ENCODE data around the gene KANK2.

Gene KANK2

DNA sequence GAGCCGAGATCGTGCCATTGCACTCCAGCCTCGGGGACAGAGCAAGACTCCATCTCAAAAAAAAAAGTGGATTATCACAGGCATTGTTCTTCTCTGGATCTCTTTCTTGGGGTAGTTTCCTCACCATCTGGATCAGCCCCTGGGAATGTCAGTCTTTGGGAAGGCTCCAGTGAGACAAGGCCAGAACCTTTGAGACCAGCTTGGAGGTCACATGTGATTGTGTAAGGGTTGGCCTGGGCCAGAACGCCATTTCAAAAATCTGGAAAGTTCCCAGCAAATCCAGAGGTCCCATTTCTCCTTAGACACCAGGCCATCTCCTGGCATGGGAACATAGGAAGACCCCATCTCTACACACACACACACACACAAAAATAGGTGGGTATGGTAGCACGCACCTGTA, 27.8 kb upstream of the KANK2 start:
- no peak for DNase-seq

DNA sequence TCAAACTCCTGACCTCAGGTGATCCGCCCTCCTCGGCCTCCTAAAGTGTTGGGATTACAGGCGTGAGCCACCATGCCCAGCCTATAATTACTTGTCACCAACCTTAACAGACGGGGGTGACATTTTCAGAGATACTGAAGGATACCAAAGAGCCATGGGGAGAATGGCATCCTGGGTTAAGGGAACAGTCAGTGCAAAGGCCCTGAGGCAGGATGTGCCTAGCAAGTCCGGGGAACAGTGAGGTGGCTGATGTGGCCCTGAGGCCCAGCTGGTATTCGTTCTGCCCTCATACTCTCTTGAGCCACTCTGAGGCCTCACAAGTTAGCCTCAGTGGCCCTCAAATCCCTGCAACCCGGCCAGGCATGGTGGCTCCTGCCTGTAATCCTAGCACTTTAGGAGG, 27.1 kb upstream of the KANK2 start:
- no peak for DNase-seq

DNA sequence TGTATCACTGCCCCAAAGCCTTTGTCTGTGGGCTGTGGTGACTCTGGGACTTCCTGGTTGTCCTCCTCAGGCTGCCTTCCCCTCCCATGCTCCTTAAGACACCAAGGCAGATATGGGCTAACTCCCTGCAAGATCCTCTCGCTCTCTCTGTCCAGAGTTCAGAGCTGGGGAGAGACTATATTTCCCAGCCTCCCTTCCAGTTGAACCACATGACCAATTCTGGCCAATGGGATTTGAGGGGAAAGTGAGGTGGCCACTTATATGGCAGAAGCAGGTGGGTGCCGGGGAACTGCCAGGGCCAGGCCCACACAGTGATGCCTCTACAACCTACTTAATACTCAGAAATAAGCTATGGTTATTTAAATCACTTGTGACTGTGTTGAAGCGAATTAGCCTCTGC, 25.9 kb upstream of the KANK2 start:
- DNase-seq, result no peak

DNA sequence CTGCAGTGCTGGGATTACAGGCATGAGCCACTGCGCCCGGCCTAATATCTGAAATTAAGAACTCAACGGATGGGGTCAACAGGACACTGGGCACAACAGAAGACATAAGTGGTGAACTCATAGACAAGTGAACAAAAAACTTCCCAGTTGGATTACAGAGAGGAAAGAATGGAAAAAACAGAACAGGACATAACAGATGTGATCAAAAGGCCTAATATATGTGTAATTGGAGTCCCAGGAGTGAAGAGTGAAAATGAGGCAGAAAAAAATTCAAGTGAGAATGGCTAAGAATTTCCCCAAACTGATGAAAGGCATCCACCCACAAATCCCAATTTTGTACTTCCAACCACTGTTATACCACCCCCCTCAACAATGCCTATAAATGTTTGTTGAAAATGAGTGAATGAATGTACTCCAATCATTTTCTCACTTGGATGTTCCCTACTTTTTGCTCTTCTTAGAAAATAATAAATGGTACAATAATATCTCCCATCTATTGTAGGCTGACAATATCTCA, 23.8 kb upstream of the KANK2 start:
- no peak for DNase-seq

DNA sequence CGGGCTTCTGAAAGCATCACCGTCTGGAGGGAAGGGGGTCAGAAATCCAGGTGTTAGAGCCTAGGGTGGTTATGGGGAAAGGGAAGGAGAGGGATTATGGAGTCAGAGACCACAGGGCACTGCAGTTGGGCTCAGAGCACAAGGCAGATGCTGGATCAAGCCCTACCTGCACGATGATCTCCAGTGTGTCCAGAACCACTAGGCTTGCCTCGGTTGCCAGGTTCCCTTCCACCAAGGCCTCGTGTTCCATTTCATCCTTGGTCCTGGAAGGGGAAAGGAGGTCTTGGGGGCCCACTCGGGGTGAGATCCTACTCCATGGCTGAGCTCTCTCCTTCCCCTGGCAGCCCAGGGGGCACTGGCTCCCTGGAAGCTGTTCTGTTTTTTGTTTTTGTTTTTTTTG, 17.0 kb upstream of the KANK2 start:
- DNase-seq, result no peak

DNA sequence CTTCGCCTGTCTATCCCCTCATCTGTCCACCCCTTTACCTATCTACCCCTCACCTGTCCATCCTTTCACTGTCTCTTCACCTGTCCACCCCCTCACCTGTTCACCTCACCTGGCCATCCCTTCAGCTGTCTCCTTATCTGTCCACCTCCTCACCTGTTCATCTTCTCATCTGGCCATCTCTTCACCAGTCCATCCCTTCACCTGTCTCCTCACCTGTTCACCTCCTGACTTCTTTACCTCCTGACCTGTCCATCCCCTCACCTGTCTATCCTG, 13.2 kb upstream of the KANK2 start:
- DNase-seq, result no peak

DNA sequence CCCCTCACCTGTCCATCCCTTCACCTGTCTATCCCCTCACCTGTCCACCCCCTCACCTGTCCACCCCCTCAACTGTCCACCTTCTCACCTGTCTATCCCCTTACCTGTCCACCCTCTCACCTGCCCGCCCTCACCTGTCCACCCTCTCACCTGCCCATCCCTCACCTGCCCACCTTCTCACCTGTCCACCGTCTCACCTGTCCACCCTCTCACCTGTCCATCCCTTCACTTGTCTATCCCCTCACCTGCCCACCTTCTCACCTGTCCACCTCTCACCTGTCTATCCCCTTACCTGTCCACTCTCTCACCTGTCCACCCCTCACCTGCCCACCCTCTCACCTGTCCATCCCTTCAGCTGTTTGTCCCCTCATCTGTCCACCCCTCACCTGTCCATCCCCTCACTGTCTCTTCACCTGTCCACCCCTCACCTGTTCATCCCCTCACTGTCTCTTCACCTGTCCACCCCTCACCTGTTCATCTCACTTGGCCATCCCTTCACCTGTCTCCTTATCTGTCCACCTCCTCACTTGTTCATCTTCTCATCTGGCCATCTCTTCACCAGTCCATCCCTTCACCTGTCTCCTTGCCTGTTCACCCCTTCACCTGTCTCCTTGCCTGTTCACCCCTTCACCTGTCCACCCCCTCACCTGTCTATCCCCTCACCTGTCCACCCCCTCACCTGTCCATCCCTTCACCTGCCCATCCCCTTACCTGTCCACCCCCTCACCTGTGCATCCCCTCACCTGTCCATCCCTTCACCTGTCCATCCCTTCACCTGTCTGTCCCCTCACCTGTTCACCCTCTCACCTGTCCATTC, 12.7 kb upstream of the KANK2 start:
- DNase-seq, result no peak

DNA sequence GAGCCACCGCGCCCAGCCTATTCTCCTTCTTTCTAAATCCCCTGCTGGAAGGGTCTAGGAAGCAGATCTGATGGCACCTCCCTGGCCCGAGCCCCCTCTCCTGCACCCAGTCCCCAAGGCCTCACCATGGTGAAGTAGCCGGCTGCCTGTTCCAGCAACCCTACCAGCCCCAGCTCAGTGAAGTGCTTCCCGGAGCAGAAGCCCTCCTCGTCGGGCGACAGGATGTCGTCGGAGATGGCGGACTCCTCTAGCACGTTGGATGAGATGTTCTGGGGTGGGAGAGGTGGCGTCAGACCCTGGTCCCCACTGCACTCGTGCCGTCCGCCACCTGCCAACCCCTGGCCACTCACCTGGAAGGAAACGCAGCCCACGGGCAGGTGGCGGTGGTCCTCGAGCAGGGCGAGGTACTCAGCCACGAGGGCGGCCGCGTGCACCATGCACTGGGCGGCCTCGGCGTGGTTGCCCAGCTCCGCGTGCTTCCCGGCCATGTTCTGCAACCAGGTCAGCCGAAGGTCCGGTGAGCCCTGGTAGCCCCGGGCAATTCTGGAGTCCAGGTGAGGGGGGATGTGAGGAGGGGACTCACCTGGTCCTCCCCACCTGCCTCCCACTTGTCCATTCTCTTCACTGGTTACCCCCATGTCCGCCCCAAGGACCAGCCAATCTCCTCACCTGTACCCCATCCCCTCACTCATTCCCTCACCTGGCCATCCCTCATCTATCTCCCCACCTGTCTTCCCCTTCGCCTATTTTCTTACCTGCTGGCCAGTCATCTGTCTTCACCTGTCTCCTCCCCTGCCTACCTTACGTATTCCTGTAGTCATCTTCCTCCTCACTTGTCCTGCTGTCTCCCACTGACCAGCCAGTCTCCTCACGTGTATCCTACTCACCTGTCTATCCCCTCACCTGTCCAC, 11.5 kb upstream of the KANK2 start:
- no peak for DNase-seq

DNA sequence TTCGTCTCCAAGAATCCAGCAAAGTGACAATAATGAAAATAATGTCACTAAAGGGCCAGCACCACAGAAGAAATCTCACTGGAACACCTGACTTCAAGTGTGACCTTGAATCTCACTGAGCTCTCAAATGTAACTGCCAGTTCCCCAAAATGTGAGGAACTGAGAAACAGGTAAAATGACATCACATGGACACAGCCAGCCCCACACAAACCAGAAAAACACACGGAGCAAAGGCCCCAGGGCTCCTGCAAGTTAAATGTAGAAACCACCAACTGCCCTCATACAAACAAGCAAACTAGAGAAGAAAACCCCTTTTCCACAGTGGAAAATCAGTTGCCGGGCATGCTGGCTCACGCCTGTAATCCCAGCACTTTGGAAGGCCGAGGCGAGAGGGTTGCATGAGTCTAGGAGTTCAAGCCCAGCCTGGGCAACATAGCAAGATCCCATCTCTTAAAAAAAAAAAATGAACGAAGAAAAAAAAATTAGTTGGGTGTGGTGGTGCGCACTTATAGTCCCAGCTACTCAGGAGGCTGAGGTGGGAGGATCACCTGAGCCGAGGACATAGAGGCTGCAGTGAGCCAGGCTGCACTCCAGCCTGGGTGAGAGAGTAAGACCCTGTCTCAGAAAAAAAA, 8.7 kb upstream of the KANK2 start:
- DNase-seq, result no peak

DNA sequence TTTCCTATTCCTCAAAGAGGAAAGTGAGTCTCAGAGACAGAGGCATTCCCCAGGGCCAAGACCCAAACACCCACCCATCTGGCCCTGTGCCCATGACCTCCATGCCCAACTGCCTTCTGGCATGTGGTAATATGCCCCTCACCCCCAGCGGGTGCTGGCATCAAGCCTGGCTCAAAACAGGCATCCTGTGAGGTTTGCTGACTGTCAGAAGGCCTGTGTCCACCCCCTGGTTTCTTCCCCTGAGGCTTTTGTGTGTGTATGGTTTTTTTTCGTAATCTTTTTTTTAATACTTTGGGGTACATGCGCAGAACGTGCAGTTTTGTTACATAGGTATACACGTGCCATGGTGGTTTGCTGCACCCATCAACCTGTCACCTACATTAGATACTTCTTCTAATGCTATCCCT, 7.6 kb upstream of the KANK2 start:
- DNase-seq, result no peak

DNA sequence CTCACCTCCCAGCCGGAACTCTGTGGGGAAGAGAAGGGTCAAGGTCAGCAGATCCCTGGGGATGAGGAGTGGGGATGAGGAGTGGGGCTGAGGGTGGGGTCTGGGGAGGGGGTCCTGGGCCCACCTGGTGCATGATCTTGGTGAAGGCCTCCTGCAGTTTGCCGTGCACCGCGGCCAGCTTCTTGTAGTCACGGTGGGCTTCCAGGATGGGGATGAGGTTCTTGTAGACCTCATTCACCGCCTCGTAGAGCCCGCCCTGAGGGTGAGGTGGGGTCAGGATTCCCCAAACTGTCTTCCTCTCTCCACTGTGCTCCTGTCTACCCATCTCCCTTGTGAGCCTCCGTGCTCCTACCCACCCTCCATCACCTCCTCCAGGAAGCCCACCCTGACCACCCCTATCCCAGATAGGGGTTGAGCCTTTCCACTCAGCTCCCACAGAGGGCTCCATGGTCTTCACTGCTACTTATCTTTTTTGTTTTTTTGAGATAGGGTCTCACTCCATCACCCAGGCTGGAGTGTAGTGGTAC, 6.8 kb upstream of the KANK2 start:
- no peak for DNase-seq

DNA sequence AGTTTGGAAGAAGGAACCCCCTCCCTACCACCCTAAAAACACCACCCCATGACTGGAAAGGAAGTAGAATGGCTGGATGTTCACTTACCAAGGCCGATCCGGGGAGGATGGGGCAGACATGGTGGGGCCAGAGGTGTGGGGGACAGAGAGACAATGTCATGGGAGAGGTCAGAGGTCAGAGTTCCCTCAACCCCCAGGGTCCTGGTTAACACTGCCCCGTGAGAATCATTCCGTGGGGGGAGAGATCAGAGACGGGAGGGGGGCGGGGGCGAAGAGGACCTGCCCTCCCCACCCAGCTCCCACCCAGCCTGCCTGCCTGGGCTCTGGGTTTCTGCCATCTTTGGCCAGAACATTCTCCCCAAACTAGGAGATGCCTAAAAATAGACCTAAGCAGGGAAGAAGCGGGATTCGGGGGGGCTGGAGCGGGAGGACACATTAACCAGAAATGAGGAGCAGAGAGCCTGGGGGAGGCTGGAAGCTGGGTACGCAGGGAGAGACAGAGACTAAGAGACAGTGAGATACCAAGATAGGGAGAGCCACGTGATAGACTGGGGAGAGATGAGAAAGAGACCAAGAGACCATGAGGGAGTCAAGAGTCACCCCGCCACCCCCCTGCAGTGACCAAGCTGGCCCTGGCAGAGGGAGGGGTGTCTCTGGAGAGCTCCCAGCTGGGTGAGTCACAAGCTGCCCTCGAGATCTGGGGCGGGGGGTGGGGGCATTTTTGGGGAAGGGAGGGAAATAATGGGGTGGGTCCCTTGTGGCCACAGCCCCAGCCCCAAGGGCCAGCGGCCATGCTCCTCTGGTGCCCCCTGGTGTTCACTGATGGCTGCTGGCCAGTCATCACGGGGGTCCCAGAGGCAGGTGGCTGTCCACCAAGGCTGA, 6.1 kb upstream of the KANK2 start:
- peak in 3 of 4 experiments; percentile 8 to 21 (median 16) for DNase-seq

DNA sequence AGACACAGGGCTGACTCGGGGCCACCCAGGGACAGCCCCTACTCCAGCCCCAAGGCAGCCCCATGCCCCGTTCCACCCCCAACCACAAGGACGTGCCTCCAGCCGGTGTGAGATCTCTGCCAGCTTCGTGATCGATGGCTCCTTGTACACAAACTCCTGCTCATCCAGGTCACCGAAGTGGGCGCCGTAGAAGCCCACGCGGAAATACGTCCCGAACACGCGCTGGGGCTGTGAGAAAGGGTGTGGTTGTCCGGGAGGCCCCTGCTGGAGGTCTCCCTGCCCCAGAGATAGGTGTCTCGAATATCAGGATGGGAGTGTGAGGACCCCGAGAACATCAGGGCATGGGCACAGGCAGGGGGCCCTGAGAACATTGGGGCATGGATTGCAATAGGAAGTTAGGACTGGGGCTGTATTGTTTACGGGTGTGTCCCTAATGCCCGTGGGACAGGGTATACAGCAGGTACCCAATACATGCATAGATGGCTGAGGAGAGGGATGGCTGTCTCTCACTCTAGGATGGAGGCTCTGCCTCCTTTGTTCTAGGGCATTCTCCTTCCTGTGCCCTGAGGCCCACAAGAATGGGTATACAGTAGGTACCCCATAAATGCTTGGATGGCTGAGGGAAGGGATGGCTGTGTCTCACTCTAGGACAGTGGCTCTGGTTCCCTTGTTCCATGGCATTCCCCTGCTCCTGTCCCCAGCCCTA, 5.3 kb upstream of the KANK2 start:
- no peak for DNase-seq

DNA sequence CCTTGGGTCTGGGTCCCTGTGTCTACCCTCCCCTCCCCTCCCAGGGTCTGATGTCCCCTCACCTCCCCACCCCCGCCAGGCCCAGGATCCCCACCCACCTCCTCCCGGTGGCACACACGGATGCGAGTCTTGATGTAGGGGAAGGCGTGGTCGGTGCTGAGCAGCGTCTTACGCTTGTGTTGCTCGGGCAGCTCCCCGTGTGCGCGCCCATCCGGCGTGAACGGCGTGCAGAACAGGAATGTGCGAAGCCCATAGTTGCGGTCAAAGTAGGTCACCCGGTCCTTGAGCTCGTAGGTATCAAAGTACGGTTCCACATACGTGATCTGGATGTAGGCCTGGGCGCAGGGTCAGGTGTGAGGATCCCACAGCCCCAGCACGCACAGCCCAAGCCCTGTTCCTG, 4.4 kb upstream of the KANK2 start:
- no peak for DNase-seq

DNA sequence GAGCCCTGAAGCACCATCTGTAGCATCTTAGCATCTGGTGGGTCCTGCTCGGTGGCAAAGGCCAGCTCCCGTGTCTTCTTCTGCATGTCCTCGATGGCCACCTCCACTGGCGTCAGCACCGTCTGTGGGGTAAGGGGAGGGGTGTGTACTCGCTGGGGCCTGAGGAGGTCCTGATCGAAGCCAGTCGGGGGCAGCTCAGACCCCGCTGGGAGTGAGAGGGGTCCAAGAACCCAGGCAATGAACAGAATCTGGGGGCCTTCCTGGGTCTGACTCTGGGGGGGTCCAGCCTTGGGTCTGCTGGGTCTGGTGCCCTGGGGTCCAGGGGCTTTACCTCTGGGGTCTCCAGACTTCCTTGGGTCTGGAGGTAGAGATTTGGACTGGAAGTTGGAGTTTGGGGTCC, 3.6 kb upstream of the KANK2 start:
- DNase-seq, result no peak

DNA sequence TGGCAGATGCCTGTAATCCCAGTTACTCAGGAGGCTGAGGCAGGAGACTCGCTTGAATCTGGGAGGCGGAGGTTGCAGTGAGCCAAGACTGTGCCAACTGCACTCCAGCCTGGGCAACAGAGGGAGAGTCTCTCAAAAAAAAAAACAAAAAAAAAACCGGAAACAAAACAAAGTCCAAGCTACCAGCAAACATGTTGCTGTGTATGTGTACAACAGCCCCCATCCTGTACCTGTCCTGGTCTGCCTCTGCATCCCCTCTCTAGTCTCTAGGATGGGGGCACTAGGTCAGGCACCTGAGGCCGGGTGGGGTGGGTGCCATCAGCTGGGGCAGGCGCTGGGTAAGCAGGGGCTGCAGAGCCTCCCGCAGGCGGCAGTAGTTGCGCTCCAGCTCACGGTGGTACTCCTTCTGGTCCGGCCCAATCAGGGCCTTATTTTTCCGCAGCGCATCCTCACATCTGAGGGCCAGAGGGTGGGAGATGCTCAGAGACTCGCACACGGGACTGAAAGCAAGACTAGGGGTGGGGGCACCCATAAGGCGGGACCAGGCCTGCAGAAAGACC, 2.8 kb upstream of the KANK2 start:
- no peak for DNase-seq

DNA sequence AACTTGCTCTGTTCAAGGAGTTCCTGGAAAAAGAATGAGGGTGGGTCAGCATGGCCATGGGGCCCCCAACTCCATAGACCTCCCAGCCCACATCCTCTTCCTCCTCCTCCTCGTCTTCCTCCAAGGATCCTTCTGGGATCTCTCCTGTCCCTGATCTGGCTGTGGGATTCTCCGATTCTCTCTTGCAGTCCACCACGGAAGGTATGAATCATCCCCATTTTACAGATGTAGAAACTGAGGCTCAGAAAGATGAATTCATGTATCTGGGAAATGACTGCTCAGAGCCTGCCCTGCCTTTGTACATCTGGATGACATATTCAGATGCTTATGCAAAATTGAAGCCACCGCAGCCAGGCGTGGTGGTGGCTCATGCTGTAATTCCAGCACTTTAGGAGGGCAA, 2.2 kb upstream of the KANK2 start:
- DNase-seq, result no peak

DNA sequence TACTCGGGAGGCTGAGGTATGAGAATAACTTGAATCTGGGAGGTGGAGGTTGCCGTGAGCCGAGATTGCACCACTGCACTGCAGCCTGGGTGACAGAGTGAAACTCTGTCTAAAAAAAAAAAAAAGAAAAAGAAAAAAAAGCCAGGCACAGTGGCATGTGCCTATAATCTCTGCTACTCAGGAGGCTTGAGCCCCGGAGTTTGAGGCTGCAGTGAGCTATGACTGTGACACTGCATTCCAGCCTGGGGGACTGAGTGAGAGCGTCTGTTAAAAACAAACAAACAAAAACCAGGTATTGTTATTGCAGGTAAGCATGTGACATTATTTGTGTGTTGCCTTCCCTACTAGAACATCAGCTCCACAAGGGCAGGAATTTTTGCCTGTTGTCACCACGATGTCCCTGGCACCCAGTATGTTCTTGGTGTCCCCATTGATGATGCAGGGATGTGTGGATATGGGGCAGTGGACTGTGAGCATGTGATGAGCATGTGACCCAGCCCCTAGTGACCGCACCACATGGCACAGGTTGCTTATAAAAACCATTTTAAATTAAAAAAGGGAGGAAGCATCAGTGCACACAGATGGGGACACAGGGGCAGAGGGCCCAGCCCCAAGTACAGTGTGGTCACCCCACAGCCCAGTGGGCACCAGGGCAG, 1.6 kb upstream of the KANK2 start:
- DNase-seq, result no peak

DNA sequence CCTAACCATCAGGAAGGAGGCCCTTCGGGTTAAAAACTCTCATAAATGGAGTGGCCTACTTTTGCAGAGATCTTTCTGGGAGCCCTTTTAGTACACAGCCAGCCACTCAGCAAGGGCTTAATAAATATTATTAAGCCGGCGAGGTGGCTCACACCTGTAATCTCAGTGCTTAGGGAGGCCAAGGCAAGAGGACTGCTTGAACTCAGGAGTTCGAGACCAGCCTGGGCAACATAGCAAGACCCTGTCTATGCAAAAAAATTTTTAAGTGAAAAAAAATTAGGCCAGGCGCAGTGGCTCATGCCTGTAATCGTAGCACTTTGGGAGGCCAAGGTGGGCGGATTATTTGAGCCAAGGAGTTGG, 810 bp upstream of the KANK2 start:
- DNase-seq, result no peak

DNA sequence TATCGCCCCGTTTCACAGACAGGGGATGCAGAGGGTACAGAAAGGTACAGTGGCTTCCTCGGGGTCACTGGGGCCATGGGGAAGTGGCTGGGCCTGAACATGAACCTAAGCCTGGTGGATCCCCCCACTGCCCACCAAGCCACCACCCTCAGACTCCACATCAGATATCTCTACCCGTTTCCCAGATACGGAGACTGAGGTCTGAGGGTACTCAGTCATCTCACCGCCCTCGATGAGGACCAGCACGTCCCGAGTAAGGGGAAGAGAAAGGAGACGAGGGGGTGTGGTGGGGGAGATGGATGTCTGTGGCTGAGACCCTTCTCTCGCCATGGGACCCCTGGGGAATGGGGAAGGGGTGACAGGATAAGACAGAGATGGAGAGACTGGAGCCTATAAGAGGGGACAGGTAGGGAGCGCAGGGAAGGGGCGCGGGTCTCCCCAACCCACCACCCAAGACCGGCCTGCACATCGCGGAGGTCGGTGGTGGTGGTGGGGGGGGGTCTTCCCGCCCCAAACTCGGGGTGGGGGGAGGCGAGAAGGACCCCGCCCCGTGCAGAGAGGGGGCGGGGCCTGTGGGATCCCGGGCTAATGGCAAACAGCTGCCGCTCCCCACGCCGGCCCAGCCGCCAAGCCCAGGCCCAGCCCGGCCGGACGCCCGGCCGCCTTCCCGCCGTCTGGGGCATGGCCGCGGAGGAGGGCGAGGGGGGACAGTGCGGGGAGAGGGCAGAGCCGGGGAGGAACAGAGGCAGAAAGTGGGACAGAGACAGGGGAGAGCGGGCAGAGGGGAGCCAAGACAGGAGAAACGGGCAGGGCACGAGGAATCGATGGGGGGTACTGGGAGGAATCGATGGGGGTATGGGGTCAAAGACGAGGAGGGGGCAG, 698 bp downstream of the KANK2 start:
- DNase-seq, result no peak
